K562 (cell line): ENCODE measurements around the gene KLHL12. TPM values are rescaled to one million over a fixed set of nuclear protein-coding genes. Genes with fewer than 3 reads are reported as not detected.

ENCODE experiments used
- BCOR ChIP-seq: fragments of 450-650 bp; IDR thresholded peaks from 2 replicates; pipeline ENCODE4 v1.6.1; 2016
- CHAMP1 ChIP-seq: fragments of 450-650 bp; IDR thresholded peaks from 2 replicates; pipeline ENCODE4 v1.6.1; 2016; ENCODE audit warnings: mild to moderate bottlenecking
- COPS2 ChIP-seq: fragments of 450-650 bp; conservative IDR thresholded peaks from 2 replicates; pipeline ENCODE4 v1.6.1; 2016; ENCODE audit warnings: mild to moderate bottlenecking, moderate library complexity
- CSDE1 ChIP-seq, 2 experiments: fragments of 450-650 bp; IDR thresholded peaks; 2 replicates each; pipeline ENCODE4 v1.6.1; 2016; ENCODE audit warnings: mild to moderate bottlenecking in 1 of 2
- CTBP1 ChIP-seq: fragments of 450-650 bp; IDR thresholded peaks from 2 replicates; pipeline ENCODE4 v1.6.1; 2016; ENCODE audit warnings: borderline replicate concordance
- HDAC3 ChIP-seq: fragments of 450-650 bp; IDR thresholded peaks from 2 replicates; pipeline ENCODE4 v1.6.1; 2018; ENCODE audit warnings: borderline replicate concordance, mild to moderate bottlenecking, moderate library complexity; ENCODE audit not compliant: partially characterized antibody
- JUNB ChIP-seq: fragments of 450-650 bp; formaldehyde crosslinking; conservative IDR thresholded peaks from 2 replicates; pipeline ENCODE4 v1.4.0; 2020; ENCODE audit warnings: mild to moderate bottlenecking
- NCOA2 ChIP-seq, 2 experiments: fragments of 450-650 bp; IDR thresholded peaks; 2 replicates each; pipeline ENCODE4 v1.6.1; 2018; ENCODE audit warnings: mild to moderate bottlenecking in 2 of 2, moderate library complexity in 1 of 2; ENCODE audit not compliant: partially characterized antibody in 2 of 2
- NFE2L1 ChIP-seq: fragments of 450-650 bp; IDR thresholded peaks from 2 replicates; pipeline ENCODE4 v1.6.1; 2016; ENCODE audit warnings: missing genetic modification characterization, low read depth, mild to moderate bottlenecking, missing compliant biosample characterization, moderate library complexity, borderline replicate concordance
- NRF1 ChIP-seq, 2 experiments: fragments of 450-650 bp; IDR thresholded peaks in 1 of 2; conservative IDR thresholded peaks in 1 of 2; 2 replicates each; pipeline ENCODE4 v1.6.1; 2014; ENCODE audit warnings: mild to moderate bottlenecking in 2 of 2
- POLR2H ChIP-seq: IDR thresholded peaks from 2 replicates; pipeline ENCODE4 v1.6.1; 2016; ENCODE audit warnings: missing genetic modification characterization, low read depth, mild to moderate bottlenecking, control low read depth, missing compliant biosample characterization, moderate library complexity
- PRPF4 ChIP-seq: fragments of 200-400 bp; formaldehyde crosslinking; IDR thresholded peaks from one replicate; pipeline ENCODE4 v1.6.1; 2017; ENCODE audit warnings: low read length, low read depth, mild to moderate bottlenecking; ENCODE audit not compliant: insufficient read depth, poor library complexity, severe bottlenecking
- PTBP1 ChIP-seq: fragments of 200-400 bp; formaldehyde crosslinking; IDR thresholded peaks from 2 replicates; pipeline ENCODE4 v1.6.1; 2017; ENCODE audit warnings: low read depth, low read length
- RBFOX2 ChIP-seq: fragments of 200-400 bp; formaldehyde crosslinking; IDR thresholded peaks from 2 replicates; pipeline ENCODE4 v1.6.1; 2017; ENCODE audit warnings: low read depth, mild to moderate bottlenecking, low read length, moderate library complexity
- RCOR1 ChIP-seq, 2 experiments: IDR thresholded peaks; 2 replicates each; pipeline ENCODE4 v1.6.1; 2012; ENCODE audit warnings: low read depth in 2 of 2, low read length in 2 of 2, borderline replicate concordance in 1 of 2, improper control_type of control experiment in 1 of 2
- SFPQ ChIP-seq: fragments of 200-400 bp; formaldehyde crosslinking; IDR thresholded peaks from 2 replicates; pipeline ENCODE4 v1.6.1; 2017; ENCODE audit warnings: mild to moderate bottlenecking, low read depth, low read length, moderate library complexity
- SP2 ChIP-seq: IDR thresholded peaks from 2 replicates; pipeline ENCODE4 v1.6.1; 2011; ENCODE audit warnings: mild to moderate bottlenecking, low read depth, low read length, moderate library complexity; ENCODE audit not compliant: poor library complexity, severe bottlenecking; ENCODE audit errors: extremely low read depth
- SRSF9 ChIP-seq: fragments of 200-400 bp; formaldehyde crosslinking; IDR thresholded peaks from 2 replicates; pipeline ENCODE4 v1.6.1; 2017; ENCODE audit warnings: low read depth, low read length, borderline replicate concordance
- STAG1 ChIP-seq: sonication (generic); formaldehyde crosslinking; IDR thresholded peaks from 2 replicates; pipeline ENCODE4 v1.5.0; 2020; ENCODE audit warnings: missing genetic modification reagents, borderline replicate concordance
- TEAD1 ChIP-seq, 2 experiments: fragments of 450-650 bp in 1 of 2; sonication (generic) in 1 of 2; formaldehyde crosslinking; IDR thresholded peaks; 2 replicates each; pipeline versions ENCODE4 v1.4.0 to v1.8.0; 2020 to 2022; ENCODE audit warnings: mild to moderate bottlenecking in 2 of 2, missing genetic modification reagents in 1 of 2
- TFE3 ChIP-seq: fragments of 450-650 bp; formaldehyde crosslinking; IDR thresholded peaks from 2 replicates; pipeline ENCODE4 v1.4.0; 2020; ENCODE audit warnings: mild to moderate bottlenecking, mixed read lengths
- ZNF696 ChIP-seq: fragments of 250-450 bp; sonication (Bioruptor Pico); conservative IDR thresholded peaks from 2 replicates; pipeline ENCODE4 v1.4.0; 2020; ENCODE audit warnings: mild to moderate bottlenecking, moderate library complexity
- polyA plus RNA-seq, 8 experiments: library from polyadenylated mRNA; depleted of rRNA in 4 of 8; stranded (reverse) in 5 of 8; unstranded in 3 of 8; fragments of >200 nt; fragmentation: Nextera tagmentation in 2 of 8; fragmentation: Illumina TruSeq in 1 of 8; extraction: Ambion mirVana in 2 of 8; extraction: Trizol in 1 of 8; gene quantifications; 2 replicates each; pipeline versions ENCODE4 v1.2.1 to v1.2.3, GENCODE V29; 2011 to 2014; ENCODE audit warnings: inconsistent platforms in 1 of 8, missing spikeins in 1 of 8
- total RNA-seq, 7 experiments: library from RNA; depleted of rRNA in 6 of 7; stranded (reverse); fragments of >200 nt in 6 of 7; fragmentation: Illumina TruSeq in 2 of 7; extraction: Trizol in 2 of 7; gene quantifications; 2 replicates each; pipeline versions ENCODE4 v1.2.1 to v1.2.3, GENCODE V29; 2011 to 2021; ENCODE audit warnings: low replicate concordance in 1 of 7

KLHL12 gene
- total and polyA plus RNA-seq, 9 of the 15 experiments (the other 6 are each of a cell fraction or from before 2014, with no cell fraction given), result 23.1 to 85.1 (median 35.0) TPM

GRCh38 chr1:202852163-202852904, 74.7 kb downstream of the KLHL12 start (continued):
- no peak for TF ChIP-seq PRPF4
- 0 out of 4 replicates have a peak, but pooled peaks of 1 of the 2 experiments have one; percentile 11 for TF ChIP-seq TEAD1 (CRISPR knock-in tag; IDR thresholded peaks at IDR 0.05)
- TF ChIP-seq PTBP1, result no peak
- peak; percentile 36; the same call in 1 of the 2 replicates for TF ChIP-seq CTBP1
- TF ChIP-seq ZNF696 (CRISPR knock-in tag), result no peak
- TF ChIP-seq TFE3 (CRISPR knock-in tag), result no peak
- no peak for TF ChIP-seq HDAC3
- no peak for TF ChIP-seq COPS2
- TF ChIP-seq SFPQ, result no peak
- no peak for TF ChIP-seq JUNB
- TF ChIP-seq STAG1 (CRISPR knock-in tag), result no peak
- TF ChIP-seq POLR2H (tag), result no peak
- TF ChIP-seq CSDE1 (IDR thresholded peaks at IDR 0.05), result no peak
- TF ChIP-seq RBFOX2, result no peak
- peak; percentile 71 for TF ChIP-seq BCOR
- TF ChIP-seq NCOA2 (IDR thresholded peaks at IDR 0.05; ENCODE audit: partially characterized antibody in 2 of 2), result no peak
- no peak for TF ChIP-seq CHAMP1
- TF ChIP-seq NFE2L1 (tag), result no peak
- no peak for TF ChIP-seq SRSF9
- no peak for TF ChIP-seq SP2
- TF ChIP-seq RCOR1 (IDR thresholded peaks at IDR 0.05; ENCODE audit: borderline replicate concordance in 1 of 2, low read depth in 2 of 2, low read length in 2 of 2), result no peak
- TF ChIP-seq NRF1 (conservative IDR thresholded peaks at IDR 0.05 in 1 of 2, IDR thresholded peaks at IDR 0.05 in 1 of 2), result no peak
